SU-DHL-6 (cell line): ENCODE measurements around the gene KCNC3.

Source experiments
- H2AFZ ChIP-seq: fragments of 200-600 bp; sonication (generic); 2 replicates; pipeline ENCODE4 v1.6.1; 2014; ENCODE audit warnings: low read depth, mild to moderate bottlenecking, moderate library complexity, mixed read lengths, antibody characterized with exemption, low read length; ENCODE audit not compliant: severe bottlenecking
- H3F3A ChIP-seq: fragments of 200-600 bp; shearing (Covaris generic); 2 replicates; pipeline ENCODE4 v1.6.0; 2016; ENCODE audit warnings: antibody characterized with exemption, mild to moderate bottlenecking; ENCODE audit not compliant: insufficient read depth
- H3K27ac ChIP-seq: fragments of 200-600 bp; sonication (generic); 2 replicates; pipeline ENCODE4 v1.5.1; 2016; ENCODE audit warnings: low read depth, mild to moderate bottlenecking, low read length, moderate library complexity, mixed read lengths
- H3K27me3 ChIP-seq: fragments of 200-600 bp; sonication (generic), shearing (Covaris generic); 2 replicates; pipeline ENCODE4 v1.6.0; 2014; ENCODE audit warnings: mild to moderate bottlenecking, low read length
- H3K36me3 ChIP-seq: fragments of 200-600 bp; sonication (generic); 2 replicates; pipeline ENCODE4 v1.6.1; 2014; ENCODE audit warnings: mild to moderate bottlenecking, low read length, mixed read lengths
- H3K4me2 ChIP-seq: fragments of 300-600, 200-600 bp; shearing (Covaris generic), sonication (generic); 2 replicates; pipeline ENCODE4 v1.6.0; 2014; ENCODE audit warnings: low read length, low read depth, mild to moderate bottlenecking; ENCODE audit not compliant: poor library complexity, severe bottlenecking
- H3K4me3 ChIP-seq: fragments of 200-600 bp; sonication (generic); 2 replicates; pipeline ENCODE4 v1.5.1; 2014; ENCODE audit warnings: antibody characterized with exemption, low read length, mild to moderate bottlenecking, mixed read lengths; ENCODE audit not compliant: insufficient read depth, poor library complexity, severe bottlenecking
- H3K79me2 ChIP-seq: fragments of 200-600 bp; sonication (generic); 2 replicates; pipeline ENCODE4 v1.6.1; 2014; ENCODE audit warnings: mild to moderate bottlenecking, low read length, moderate library complexity; ENCODE audit not compliant: insufficient read depth
- H3K9ac ChIP-seq: fragments of 200-600 bp; sonication (generic); 2 replicates; pipeline ENCODE4 v1.7.0; 2014; ENCODE audit warnings: mild to moderate bottlenecking, low read length
- H3K9me2 ChIP-seq: fragments of 200-600 bp; sonication (generic); replicated peaks from 2 replicates; pipeline ENCODE4 v1.6.1; 2014; ENCODE audit warnings: low read length; ENCODE audit not compliant: insufficient read depth
- H3K9me3 ChIP-seq: fragments of 200-600 bp; sonication (generic); 2 replicates; pipeline ENCODE4 v1.6.1; 2014; ENCODE audit warnings: low read length, mixed read lengths; ENCODE audit not compliant: insufficient read depth
- H4K20me1 ChIP-seq: fragments of 200-600 bp; sonication (generic); 2 replicates; pipeline ENCODE4 v1.6.1; 2014; ENCODE audit warnings: low read depth, mild to moderate bottlenecking, antibody characterized with exemption, low read length, moderate library complexity, mixed read lengths
- EZH2phosphoT487 ChIP-seq: fragments of 200-600 bp; sonication (generic), shearing (Covaris generic); conservative IDR thresholded peaks from 2 replicates; pipeline ENCODE4 v1.6.1; 2018; ENCODE audit warnings: mild to moderate bottlenecking, antibody characterized with exemption, low read length, moderate library complexity, mixed read lengths
- TF ChIP-seq, protein P1 (sequence below): fragments of 200-600 bp; sonication (generic); IDR thresholded peaks from one replicate; pipeline ENCODE4 v1.5.1; 2017; ENCODE audit warnings: antibody characterized with exemption, mild to moderate bottlenecking, low read length, moderate library complexity; ENCODE audit not compliant: insufficient read depth, poor library complexity, severe bottlenecking

KCNC3 gene

DNA sequence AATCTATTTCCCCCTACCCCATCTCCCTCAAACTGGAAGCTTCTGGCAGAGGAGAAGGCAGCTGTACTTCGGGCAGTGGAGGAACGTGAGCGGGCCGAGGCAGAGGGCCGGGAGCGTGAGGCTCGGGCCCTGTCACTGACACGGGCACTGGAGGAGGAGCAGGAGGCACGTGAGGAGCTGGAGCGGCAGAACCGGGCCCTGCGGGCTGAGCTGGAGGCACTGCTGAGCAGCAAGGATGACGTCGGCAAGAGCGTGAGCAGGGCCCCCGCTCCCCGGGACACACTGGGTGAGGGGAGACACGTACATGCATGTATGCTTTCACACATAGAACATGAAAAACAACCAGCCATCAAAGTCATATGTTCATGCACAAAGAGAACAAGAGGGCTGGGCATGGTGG, 42.7 kb downstream of the KCNC3 start:
- Histone ChIP-seq H3K4me3 (no peak overlapping the region), H3K9me2 (no peaks in the 10 kb centered on the region), H3K4me2 (no peak overlapping the region), H4K20me1 (no peaks in the 10 kb centered on the region), H3K9ac (no peak overlapping the region), H3F3A (no peaks in the 10 kb centered on the region), H3K36me3 (no peaks in the 10 kb centered on the region), H3K9me3 (no peaks in the 10 kb centered on the region; the same call in 1 of the 2 replicates), H3K79me2 (no peaks in the 10 kb centered on the region), H3K27ac (no peak overlapping the region), H3K27me3 (no peaks in the 10 kb centered on the region), H2AFZ (no peak overlapping the region)
- TF ChIP-seq EZH2phosphoT487 = no peak
- TF ChIP-seq, protein P1, sequence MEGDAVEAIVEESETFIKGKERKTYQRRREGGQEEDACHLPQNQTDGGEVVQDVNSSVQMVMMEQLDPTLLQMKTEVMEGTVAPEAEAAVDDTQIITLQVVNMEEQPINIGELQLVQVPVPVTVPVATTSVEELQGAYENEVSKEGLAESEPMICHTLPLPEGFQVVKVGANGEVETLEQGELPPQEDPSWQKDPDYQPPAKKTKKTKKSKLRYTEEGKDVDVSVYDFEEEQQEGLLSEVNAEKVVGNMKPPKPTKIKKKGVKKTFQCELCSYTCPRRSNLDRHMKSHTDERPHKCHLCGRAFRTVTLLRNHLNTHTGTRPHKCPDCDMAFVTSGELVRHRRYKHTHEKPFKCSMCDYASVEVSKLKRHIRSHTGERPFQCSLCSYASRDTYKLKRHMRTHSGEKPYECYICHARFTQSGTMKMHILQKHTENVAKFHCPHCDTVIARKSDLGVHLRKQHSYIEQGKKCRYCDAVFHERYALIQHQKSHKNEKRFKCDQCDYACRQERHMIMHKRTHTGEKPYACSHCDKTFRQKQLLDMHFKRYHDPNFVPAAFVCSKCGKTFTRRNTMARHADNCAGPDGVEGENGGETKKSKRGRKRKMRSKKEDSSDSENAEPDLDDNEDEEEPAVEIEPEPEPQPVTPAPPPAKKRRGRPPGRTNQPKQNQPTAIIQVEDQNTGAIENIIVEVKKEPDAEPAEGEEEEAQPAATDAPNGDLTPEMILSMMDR = no peak

DNA sequence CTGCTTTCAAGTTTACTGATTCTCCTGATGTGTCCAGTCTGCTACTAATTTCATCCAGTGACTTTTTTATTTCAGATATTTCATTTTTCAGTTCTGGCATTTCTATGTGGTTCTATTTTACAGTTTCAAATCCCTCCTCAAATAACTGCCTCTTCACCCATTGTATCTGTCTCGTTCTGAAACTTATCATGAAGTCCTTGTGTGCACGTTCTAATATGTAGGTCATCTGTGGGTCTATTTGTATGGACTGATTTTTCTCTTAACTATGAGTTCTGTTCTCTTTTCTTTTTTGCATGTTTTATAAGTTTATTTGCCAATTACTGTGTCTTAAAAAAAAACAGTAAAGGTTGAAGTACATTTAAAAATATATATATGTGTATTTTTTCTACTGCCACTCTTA, 43.3 kb downstream of the KCNC3 start:
- H3K9me2 ChIP-seq = no peaks in the 10 kb centered on the region
- H3K36me3 ChIP-seq = no peaks in the 10 kb centered on the region
- H4K20me1 ChIP-seq = no peaks in the 10 kb centered on the region
- no peaks in the 10 kb centered on the region; the same call in 1 of the 2 replicates for H3K9me3 ChIP-seq
- TF ChIP-seq, protein P1 = no peak
- TF ChIP-seq EZH2phosphoT487 = no peak
- no peak overlapping the region for H3K4me3 ChIP-seq
- no peak overlapping the region for H3K4me2 ChIP-seq
- H3K27me3 ChIP-seq = no peaks in the 10 kb centered on the region
- H3K27ac ChIP-seq = no peak overlapping the region
- no peaks in the 10 kb centered on the region for H3F3A ChIP-seq
- no peak overlapping the region for H3K9ac ChIP-seq
- H2AFZ ChIP-seq = no peak overlapping the region
- H3K79me2 ChIP-seq = no peaks in the 10 kb centered on the region

DNA sequence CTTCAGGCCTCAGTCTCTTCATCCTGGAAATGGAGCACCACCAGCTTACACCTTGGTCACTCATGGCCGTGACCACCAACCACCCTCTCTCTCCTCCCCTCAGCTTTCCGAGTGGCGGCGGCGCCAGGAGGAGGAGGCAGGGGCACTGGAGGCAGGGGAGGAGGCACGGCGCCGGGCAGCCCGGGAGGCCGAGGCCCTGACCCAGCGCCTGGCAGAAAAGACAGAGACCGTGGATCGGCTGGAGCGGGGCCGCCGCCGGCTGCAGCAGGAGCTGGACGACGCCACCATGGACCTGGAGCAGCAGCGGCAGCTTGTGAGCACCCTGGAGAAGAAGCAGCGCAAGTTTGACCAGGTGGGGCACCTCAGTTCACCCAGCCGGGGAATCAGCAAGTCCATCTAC, 47.7 kb downstream of the KCNC3 start:
- Histone ChIP-seq H3K36me3 (no peaks in the 10 kb centered on the region), H2AFZ (no peak overlapping the region), H3F3A (no peaks in the 10 kb centered on the region), H3K27me3 (no peaks in the 10 kb centered on the region), H3K4me3 (no peak overlapping the region), H3K9me2 (no peaks in the 10 kb centered on the region), H3K4me2 (no peak overlapping the region), H3K9me3 (no peaks in the 10 kb centered on the region; the same call in 1 of the 2 replicates), H3K9ac (no peak overlapping the region), H3K79me2 (no peaks in the 10 kb centered on the region), H3K27ac (no peak overlapping the region), H4K20me1 (no peaks in the 10 kb centered on the region)
- TF ChIP-seq EZH2phosphoT487 = no peak
- TF ChIP-seq, protein P1 = no peak
